Measurements from ENCODE around the gene MNAT1.
"Not testable (repeated sequence)": the region's sequence is repeated elsewhere in the genome, so short reads cannot be mapped to it uniquely, and the experiment has no call there.

MNAT1 gene

DNA sequence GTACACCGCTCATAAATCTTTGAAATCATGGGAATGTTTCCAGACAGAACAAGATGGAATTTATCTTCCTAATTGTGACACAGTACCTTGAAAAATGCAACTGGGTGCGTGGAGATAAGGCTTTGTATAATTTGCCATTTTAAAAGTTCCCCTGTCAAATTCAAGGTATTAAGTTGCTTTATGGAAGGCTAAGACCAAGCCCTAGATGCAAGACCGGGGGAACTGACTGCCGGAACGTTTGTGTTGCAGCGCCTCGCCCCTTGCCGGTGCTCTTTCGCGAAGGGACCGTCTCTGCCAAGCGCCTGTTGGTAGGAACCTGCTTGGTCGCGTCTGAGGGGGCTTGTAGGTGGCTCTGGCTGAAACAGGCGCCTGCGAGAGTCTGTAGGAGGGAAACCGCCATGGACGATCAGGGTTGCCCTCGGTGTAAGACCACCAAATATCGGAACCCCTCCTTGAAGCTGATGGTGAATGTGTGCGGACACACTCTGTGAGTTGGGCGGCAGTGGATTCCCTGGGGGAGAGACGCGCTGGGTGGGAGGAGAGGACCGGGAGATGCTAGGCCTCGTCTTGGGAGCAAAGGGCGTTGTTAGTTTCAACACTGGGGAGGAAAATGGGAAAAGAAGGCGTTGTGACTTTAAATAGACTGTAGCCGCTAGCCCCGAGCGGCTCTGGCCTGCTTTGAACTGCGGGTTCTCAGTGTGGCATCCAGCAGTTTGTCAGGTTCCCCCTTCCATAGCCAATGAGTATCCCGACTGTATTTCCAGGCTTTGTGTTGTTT is at the start of gene MNAT1:
Gene MNAT1, plus strand, starts transcription at position 297 of the 778 bp plus-strand sequence. Its CDS starts 102 bp downstream, at position 399.
- ATAC-seq = peak; percentile 94

DNA sequence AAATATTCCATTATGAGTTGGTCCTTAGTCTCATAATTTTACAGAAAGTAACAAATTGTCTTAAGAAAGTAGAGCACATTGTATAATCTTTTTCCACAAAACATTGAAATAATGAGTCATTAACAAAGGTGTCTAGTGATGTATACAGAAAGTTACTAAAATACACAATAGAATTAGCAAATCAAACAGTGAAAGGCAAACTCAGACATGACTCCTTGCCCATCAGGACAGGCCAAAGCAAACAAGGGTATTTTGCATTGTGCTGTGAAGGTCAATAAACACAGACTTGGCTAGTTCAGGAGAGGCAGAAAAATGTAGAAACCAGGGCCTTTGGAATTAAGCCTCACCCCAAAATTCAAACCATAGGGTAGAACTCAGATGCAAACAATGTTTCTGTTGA is 47.7 kb upstream of the MNAT1 start:
- ATAC-seq = no peak

DNA sequence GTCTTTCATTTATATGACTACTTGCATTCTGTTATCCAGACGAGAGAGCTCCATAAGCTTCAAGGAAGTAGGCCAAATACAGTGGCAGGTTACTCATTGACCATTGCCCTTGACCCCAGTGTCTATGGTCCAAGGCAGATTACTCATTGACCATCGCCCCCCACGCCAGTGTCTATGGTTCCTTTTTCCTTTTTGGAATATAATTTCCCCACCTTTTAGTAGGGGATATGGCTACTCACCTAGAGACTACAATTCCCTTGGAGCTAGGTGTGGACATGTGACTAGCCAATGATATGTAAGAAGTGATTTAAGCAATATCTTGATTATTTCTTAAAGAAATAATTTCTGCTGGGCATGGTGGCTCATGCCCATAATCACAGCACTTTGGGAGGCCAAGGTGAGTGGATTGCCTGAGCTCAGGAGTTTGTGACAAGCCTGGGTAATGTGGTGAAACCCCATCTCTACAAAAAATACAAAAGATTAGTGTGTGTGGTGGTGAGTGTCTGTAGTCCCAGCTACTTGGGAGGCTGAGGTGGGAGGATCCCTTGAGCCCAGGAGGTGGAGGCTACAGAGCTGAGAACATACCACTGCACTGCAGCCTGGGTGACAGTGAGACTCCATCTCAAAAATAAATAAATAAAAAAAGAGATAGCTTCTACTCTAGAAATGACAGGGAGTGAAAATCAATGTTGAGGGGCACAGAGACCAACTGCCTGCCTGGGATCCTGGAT is 43.0 kb upstream of the MNAT1 start:
- ATAC-seq = no peak

DNA sequence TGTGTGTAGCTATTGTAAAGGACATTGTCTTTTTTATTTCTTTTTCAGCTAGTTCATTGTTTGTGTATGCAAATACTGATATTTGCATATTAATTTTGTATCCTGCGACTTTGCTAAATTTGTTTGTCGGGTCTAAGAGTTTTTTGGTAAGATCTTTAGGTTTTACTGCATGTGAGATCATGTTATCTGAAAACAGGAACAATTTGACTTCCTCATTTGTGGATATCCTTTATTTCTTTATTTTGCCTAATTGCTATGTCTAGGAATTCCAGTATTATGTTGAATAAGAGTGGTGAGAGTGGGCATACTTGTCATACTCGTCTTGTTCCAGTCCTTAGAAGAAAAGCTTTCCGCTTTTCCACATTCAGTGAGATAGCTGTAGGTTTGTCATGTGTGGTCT is 39.2 kb upstream of the MNAT1 start:
- no peak for ATAC-seq

DNA sequence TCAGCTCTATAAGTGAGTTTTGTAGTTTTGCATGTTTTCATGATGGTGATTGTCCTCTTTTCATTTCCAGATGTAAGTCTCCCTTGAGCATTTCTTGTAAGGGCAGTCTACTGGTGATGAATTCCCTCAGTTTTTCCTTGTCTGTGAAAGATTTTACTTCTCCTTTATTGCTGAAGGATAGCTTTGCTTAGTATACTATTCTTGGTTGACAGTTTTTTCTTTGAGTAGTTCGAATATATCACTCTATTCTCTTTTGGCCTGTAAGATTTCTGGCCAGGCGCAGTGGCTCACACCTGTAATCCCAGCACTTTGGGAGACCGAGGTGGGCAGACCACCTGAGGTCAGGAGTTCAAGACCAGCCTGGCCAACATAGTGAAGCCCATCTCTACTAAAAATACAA is 34.0 kb upstream of the MNAT1 start:
- no peak for ATAC-seq

DNA sequence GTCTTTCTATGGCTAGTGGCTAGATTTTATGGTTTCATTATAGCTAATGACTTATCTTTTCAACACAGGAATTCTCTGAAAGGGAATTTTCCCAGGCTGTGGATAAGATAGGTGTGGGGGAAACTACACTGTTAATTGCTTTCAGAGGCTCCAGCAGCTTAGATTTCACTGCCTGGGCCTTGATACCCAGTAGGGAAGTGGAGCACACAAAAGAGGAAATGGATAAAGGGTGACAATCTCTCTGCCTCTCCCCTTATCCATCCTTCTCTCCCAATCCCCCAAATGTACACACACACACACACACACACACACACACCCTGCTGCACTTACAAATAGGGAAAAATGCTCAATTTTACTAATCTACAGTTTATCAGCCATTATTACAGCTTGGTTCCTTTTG is 29.5 kb upstream of the MNAT1 start:
- no peak for ATAC-seq

DNA sequence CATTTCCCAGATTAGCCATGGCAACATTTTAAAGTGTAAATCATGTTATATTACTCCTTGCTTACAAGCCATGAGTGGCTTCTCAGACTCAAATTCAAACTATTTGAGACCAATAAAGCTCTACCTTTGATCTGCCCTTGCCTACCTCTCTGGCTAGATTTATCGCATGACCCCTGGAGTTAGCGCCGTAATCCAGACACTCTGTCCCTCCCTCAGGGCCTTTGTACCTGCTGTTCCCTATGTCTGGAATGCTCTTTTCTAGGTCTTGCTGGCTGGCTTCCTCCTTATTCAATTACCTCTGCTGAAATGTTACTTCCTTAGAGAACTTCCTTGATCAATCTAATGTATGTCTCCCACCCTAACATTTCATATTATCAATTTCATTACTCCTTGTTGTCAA is 26.7 kb upstream of the MNAT1 start:
- ATAC-seq = no peak

DNA sequence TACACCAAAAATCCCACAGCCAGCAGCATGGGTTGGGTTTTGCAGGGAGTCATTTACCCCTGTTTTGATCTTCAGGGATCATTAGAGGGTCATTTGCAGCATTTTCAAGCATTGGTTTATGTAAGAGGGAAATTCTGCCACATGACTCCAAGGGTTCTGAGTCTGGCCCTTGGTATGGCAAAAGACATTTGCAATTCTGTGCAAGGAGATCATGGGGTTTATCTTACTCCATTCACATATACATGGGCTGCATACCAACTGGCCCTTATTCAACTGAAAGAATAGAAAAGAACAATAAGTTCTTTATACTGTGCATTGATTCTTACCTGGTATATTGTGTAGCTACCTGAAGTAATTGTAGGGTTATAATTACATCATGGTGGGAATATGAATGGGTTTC is 24.1 kb upstream of the MNAT1 start:
- ATAC-seq = no peak

DNA sequence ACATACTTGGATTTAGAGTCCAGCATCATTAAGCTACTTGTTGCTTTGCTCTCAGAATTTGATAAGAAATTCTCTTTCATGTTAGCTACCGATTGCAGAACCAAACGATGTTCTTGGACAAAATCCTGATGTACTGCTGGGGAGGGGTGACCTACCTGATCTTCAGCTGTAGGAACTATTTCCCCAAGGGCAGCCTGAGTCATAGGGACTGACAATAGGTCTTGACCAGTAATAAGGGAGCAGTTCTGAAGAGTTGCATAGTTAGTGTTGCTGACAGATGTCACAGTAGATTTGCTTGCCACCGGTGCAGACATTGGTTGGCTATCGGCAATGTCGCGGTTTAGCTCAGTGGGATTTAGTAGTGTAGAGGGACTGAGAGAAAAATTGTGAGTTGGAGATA is 21.0 kb upstream of the MNAT1 start:
- no peak for ATAC-seq

DNA sequence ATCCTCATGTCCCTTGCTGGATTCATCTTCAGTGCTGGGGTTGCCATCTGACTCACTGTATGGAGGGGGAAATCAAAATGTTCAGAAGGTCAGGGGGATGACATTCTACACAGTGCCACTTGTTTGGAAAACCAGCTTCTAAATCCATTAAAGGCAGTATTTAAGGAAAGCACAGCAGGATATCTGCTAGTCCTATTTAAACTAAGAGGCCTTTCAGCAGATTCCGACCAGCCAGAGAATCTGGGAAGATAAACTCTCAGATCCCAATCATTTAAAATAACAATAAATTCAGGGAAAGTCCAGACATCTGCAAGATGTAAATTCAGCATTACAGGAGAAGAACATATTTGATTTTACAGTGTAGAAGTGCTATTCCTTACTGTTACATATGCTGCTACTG is 14.2 kb upstream of the MNAT1 start:
- ATAC-seq = no peak

DNA sequence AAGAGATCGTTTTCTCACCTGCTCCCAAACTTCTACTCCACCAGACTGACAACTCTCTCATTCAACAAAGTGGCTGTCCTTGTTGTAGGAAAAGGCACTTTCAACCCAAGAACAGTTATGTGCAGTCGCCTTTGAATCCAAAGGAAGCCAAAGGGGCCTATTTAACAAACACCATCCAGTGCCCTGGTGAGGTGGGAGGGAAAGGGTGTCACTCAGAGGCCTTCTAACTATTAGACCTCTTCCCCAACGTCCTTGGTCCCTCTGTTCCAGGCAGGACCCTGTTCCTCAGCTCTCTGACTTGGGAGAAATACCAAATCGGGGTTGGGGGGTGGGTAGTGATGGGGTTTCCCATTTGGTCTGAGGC is 13.6 kb upstream of the MNAT1 start:
- no peak for ATAC-seq

DNA sequence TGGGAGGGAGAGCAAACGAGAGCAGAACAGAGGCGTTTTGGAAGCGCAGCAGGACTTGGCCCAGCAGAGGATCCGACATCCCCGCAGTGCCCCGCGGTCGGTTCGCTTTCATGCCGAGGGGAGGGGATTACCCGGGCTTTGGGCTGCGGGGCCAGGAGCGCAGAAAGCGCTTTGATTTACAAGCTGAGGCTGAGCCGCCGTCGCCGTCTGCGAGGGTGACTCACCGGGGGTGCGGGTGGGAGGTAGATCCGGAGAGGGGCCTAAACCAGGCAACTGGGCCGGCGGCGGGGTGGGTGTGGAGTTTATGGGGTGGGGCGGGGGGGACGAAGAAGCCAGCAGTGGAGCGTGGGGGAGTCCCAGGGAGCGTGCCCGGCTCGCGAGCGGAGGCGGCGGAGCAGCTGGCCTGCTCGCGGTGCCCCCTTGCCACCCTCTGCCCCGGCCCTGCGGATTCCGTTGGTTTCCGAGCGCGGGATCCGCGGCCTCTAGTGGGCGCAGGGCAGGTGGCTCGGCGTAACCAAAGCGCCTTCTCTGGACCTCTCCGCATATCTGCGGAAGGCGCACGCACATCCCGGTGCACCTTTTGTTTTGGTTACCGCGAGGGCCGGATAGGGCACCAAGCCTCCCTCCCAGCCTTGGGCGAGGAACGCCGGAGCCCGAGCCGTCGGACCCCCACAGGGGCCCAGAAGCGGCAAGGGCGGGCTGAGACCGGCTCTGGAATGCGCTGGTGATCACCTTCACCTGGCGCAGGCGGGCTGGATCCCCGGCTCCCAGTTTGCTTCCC is 13.0 kb upstream of the MNAT1 start:
- ATAC-seq = peak; percentile 42 to 54

DNA sequence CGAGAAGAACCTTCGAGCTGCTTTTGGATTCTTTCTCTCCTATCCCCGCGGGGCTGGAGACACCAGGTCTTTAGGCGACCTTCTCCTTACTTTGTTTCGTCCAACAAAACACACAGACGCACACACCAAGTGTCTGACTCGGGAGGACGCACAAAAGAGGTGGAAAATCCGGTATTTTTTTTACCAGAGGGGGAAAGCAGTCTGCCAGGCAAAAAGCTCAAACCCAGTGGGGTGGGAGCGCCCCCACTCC is 12.5 kb upstream of the MNAT1 start:
- ATAC-seq = no peak

DNA sequence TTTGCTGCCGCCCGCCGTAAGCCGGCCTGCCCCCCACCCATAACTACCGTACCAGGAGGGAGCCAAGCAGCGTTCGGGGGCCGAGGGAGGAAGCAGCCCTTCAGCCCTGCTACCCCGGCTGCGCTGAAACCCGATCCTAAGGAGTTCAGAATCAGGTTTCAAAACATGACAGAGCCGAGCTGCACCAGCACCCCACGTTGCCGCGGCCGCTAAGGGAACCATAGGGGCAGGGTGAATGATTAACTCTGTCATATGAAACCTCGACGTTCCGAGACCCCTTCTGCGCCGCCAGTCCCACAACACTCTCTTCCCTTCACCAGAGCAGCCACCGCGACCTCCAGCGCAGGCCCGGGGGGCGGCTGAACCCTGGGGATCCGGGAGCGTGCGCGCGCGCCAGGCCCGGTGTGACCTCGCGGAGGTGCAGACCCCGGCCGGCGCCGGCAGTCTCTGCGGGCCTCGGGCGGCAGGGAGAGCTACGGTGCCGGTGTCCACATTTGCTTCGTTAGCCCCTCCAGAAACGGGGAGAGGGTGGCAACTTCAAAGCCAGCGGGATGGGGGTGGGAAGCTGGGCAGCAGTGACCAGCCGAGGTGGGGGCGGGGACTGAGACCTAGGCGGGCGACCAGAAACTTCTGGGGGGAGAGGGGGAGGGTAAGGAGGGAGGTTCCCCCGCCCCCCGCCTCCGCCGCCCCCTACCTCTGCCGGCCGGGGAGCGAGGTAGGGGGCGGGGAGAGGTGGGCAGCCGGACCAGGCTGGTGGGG is 12.0 kb upstream of the MNAT1 start:
- ATAC-seq = peak in 1 of 2 donors; percentile 31

DNA sequence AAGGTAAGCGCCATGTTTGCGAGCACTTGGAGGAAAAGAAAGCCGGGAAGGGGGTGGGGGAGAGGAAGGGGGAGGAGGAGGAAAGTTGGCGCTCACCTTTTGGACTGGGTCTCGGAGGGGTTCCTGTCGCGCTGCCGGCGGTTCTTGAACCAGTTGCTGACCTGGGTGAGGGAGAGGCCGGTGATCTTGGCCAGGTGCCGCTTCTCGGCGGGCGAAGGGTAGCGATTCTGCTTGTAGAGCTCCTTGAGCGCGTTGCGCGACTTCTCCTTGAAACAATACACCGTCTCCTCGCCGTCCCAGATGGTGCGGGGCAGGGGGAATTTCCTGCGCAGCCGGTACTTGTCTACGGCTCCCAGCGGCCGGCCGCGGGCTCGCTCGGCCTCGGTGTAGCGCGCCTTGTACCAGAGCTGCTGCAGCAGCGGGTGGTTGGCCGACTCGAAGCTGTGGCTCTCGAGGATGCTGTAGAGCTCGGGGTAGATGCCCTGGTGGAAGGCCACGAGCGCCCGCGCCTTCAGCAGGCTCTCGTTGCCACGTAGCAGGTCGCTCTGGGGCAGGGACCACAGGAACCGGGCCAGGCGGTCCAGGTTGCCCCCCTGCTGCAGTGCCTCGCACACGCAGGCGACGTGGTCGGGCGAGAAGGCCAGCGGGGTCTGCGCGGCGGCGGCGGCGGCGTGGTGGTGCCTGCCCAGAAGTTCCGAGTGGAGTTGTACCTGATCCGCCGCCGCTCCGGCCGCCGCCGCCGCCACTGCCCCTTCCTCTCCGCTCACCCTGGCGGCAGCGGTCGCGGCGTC is 11.2 kb upstream of the MNAT1 start:
- ATAC-seq = peak; percentile 40 to 41

DNA sequence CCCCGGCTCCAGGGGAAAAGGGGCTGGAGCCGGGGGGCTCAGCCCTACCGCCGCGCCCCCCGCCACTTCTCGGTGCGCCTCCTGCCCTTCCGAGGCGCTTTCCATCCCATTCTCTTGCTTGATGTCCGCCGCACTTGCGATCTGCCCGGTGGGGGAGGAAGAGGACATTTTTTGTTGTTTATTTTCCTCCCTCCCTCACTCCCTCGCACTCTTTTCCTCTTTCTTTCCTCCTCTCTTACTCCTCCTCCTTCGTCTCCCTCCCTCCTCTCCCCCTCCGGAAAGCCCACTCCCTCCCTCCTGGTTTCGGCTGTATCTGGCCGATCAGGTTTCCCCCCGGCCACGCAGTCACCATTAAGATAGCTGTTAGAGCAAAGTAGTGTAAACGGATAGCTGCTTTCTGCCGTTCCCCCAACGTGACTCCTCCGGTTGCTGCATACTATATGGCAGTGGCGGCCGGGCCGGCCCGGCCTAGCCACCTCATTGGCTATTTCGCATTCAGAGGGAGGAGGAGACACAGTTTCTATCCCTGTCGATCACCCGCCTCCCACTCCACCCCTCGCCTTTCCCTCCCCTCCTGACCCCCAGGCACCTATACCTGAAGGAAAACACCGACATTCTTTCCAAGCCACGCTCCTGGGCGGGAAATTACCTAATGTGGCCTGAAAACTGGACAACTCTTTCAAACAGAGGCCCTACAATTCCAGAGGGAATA is 10.5 kb upstream of the MNAT1 start, which contains the start of gene SIX4:
Gene SIX4, minus strand, starts transcription at position 445 of the 712 bp plus-strand sequence. Its CDS starts 277 bp downstream, at position 168.
- ATAC-seq = peak; percentile 27 to 44

DNA sequence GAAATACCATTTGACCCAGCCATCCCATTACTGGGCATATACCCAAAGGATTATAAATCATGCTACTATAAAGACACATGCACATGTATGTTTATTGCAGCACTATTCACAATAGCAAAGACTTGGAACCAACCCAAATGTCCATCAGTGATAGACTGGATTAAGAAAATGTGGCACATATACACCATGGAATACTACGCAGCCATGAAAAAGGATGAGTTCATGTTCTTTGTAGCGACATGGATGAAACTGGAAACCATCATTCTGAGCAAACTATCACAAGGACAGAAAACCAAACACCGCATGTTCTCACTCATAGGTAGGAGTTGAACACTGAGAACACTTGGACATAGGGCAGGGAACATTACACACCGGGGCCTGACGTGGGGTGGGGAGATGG is 3.3 kb upstream of the MNAT1 start:
- ATAC-seq = not testable (repeated sequence)

DNA sequence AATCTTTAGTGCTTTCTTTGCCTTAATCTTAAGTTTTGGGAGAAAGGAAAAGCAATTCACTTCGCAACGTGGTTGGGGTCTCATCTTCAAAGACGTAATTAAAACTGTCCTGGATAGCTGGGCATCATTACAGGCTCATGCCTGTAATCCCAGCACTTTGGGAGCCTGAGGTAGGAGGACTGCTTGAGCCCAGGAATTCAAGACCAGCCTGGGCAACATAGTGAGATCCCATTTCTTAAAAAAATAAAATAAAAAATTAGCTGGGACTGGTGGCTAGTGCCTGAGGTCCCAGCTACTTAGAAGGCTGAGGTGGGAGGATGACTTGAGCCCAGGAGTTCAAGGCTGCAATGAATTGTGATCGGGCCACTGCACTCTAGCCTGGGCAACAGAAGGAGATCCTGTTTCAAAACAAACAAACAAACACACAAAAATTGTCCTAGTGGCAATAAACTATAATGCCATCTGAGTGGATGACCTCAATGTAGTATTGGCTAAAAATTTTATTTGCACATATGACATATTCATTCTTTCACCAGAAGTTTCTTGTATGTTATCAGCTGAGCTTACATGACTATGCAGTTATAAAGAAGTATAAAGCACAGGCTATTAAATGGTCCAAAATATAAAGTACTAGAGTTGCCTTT is 1.6 kb upstream of the MNAT1 start:
- no peak for ATAC-seq

DNA sequence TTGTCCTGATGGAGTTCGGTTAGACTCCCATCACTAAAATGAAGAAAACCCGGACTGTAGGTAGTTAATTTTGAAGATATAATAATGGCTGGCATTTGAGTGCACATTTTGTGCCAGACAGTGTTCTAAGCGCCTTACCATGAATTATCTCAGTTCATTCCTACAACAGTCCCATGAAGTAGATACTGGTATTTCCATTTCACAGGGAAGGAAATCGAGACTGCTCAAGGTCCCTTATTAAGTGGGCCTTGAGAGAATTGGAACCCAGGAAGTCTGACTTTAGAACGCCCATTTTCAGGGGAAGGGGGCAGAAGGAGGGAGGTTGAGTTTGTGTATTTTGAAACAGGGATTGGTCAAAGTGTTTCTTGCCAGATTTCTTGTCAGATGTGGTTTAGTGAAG is 855 bp downstream of the MNAT1 start:
- no peak for ATAC-seq

DNA sequence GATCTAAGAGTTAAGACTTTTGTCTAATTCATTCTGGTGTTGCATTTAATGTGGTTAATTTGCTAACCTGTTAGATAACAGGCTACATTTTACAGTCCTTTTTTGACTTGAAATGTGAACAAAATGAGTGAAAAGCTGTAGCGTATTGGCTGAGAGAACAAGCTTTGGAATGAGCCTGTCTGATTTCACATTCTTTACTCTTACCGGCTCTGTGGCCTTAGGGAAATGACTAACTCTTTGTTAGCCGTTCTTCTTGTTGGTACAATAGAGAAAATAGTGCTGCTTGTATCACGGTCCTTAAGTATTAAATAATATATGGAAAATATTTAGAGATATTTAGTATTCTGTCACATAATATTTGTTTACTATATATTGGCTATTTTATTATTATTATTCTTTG is 1.9 kb downstream of the MNAT1 start:
- no peak for ATAC-seq
